HuH-7 (cell line): Measurements from ENCODE around the gene CETP.

ENCODE experiments used
- DNase-seq: peaks from one replicate; pipeline ENCODE4 v3.0.0; 2011; ENCODE audit warnings: low spot score

CETP gene

DNA sequence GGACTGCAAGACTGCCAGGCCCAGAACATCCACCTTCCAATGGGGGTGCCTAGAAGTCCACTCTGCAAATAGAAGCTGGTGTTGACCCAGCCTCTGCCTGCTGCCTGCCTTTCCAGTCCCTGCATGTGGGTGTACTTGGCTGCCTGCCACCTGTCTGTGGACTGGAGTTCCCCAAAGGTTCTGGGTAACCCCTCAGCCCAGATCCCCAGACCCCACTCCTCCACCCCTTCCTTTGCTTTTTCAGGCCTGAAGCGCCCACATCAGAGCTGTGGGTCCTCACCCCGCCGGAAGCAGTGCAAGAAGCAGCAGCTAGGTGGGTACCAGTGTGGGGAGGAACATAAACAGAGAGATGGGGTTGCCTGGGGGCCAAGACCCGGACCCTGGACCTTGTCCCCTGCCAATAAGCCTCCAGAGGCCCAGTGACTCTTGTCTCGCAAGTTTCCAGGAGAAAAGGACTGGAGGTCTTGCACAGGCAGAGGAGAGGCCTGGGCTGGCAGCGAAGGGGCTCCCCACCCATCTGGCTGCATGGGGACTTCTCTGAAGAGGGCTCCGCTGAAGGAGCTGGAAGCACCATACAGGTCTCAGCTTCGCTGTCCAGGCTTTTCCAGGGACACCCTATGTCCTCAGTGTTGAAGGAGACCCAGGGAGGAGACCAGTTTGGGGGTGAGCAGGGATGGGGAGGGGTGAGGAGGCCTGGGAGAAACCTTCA is 61.9 kb downstream of the CETP start:
- DNase-seq, result no peak

DNA sequence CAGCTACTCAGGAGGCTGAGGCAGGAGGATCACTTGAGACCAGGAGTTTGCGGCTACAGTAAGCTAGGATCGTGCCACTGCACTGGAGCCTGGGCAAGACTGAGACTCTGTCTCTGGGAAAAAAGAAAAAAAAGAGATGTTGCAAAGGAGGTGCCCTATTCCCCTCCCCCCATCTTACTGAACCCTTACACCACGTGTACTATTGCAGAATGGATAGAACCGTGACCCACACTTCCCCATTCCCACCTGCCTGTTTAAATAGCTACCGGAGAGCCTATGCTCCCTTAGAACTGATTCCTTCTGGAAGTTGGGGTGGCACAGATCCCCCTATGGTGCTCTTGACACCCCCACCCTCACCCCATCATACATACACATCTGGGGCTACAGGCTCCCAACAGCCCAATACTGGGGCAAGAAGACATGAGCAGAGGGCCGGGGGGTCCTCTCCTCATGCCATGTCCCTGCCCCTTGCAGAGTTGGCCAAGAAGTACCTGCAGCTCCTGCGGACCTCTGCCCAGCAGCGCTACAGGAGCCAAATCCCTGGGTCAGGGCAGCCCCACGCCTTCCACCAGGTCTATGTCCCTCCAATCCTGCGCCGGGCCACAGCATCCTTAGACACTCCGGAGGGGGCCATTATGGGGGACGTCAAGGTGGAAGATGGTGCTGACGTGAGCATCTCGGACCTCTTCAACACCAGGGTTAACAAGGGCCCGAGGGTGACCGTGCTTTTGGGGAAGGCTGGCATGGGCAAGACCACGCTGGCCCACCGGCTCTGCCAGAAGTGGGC is 63.3 kb downstream of the CETP start:
- DNase-seq, result no peak

DNA sequence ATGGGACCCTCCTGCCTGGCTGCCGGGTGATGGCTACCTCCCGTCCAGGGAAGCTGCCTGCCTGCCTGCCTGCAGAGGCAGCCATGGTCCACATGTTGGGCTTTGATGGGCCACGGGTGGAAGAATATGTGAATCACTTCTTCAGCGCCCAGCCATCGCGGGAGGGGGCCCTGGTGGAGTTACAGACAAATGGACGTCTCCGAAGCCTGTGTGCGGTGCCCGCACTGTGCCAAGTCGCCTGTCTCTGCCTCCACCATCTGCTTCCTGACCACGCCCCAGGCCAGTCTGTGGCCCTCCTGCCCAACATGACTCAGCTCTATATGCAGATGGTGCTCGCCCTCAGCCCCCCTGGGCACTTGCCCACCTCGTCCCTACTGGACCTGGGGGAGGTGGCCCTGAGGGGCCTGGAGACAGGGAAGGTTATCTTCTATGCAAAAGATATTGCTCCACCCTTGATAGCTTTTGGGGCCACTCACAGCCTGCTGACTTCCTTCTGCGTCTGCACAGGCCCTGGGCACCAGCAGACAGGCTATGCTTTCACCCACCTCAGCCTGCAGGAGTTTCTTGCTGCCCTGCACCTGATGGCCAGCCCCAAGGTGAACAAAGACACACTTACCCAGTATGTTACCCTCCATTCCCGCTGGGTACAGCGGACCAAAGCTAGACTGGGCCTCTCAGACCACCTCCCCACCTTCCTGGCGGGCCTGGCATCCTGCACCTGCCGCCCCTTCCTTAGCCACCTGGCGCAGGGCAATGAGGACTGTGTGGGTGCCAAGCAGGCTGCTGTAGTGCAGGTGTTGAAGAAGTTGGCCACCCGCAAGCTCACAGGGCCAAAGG is 64.4 kb downstream of the CETP start:
- no peak for DNase-seq

DNA sequence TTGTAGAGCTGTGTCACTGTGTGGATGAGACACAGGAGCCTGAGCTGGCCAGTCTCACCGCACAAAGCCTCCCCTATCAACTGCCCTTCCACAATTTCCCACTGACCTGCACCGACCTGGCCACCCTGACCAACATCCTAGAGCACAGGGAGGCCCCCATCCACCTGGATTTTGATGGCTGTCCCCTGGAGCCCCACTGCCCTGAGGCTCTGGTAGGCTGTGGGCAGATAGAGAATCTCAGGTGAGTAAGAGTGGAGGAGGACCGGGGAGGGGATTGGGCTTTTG is 65.0 kb downstream of the CETP start:
- no peak for DNase-seq

DNA sequence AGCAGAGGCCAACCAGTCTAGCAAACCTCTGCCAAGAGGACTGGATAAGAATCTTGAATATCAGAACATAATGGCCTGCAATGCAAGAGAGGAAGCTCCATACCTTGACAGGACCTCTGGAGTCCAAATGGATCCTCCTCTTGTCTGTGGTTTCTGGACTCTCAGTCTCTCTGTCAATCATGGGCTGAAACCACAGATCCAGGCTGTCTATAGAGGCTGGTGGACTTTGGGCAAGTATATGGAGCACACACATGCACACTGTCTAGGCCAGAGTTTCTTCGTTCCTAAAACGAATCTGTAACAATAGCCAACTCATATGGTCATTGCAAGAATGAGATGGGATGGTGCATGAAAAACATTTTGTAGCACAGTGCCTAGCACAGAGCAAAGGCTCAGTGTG is 65.3 kb downstream of the CETP start:
- DNase-seq, result no peak

DNA sequence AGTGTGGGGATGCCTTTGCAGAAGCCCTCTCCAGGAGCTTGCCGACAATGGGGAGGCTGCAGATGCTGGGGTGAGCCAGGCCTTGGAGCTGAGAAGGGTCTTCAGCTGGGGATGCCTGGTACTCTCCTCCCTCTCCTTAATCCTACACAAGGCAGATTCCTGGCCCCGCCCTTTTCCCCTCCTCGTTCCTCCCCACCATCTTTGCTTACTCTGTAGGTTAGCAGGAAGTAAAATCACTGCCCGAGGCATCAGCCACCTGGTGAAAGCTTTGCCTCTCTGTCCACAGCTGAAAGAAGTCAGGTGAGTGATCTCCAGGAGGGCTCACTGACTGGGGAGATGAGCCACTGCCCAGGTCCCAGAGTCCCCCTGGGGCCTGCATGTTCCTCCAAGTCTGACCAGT is 66.3 kb downstream of the CETP start:
- no peak for DNase-seq

DNA sequence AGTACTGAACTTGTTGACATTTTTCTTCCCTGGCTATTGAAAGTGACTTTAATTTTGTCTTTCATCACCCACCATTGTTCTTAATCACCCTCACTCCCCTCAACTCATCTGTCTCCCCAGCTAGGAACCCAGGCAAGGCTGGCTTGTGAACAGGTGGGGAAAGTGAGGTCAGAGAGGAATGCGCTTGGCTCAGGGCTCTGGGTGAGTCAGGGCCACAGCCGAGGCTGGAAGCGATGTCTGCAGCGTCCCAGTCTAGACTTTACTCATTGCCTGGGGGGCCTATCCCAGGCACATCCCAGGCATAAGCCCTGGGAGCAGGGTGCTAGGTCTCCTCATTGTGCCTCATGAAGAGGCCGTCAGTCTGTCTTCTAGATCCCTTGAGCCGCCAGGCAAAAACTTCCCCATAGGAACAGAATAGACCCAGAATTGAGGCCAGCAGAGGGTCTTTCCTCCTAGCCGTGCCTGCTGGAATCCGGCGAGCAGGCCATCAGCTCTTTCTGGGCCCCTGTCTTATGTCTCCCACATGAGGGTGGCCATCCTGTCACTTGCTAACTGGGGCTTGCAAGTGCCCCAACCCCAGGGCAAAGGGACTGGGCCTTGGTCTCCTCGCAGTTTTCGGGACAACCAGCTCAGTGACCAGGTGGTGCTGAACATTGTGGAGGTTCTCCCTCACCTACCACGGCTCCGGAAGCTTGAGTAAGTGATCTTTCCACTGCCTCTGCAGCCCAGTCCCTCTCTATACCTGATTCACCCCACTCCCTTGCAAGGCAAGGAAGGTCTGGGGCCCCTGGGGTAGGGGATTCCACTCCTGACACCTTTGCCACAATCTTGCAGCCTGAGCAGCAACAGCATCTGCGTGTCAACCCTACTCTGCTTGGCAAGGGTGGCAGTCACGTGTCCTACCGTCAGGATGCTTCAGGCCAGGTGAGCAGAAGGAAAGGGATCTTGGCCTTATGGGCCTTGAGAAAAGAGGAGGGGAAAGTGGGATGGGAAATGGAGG is 67.7 kb downstream of the CETP start:
- no peak for DNase-seq

DNA sequence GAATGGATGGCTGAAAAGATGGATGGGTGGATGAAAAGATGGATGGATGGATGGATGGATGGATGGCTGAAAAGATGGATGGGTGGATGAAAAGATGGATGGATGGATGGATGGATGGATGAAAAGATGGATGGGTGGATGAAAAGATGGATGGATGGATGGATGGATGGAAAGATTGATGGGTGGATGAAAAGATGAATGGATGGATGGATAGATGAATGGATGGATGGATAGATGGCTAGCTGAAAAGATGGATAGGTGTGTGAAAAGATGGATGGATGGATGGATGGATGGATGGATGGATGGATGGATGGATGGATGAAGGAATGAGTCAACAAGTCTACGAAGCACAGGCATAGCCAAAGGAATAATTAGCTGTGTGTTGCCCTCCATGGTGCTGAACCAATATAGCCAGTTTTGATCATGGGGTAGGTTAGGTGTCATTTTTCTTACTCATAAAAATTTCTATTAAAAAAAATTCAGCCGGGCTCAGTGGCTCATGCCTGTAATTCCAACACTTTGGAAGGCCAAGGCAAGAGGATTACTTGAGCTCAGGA is 68.7 kb downstream of the CETP start:
- DNase-seq, result no peak

DNA sequence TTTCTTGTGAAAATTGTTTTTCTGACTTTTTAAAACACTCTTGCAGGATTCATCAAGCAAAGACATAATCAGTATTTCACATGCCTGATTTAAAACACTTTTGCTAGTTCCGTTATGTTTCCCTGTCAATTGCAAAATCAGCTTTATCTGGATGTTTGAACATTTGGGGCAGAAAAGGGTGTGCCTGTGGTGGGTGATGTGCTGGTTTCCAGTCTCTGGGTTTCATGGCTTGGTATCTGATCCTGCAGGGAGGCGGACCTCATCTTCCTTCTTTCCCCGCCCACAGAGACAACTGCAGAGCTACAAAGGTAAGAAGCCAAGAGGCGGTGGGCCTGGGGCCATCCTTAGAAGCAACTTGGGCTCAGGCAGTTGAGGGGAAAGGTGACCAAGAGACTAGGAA is 69.4 kb downstream of the CETP start:
- no peak for DNase-seq

DNA sequence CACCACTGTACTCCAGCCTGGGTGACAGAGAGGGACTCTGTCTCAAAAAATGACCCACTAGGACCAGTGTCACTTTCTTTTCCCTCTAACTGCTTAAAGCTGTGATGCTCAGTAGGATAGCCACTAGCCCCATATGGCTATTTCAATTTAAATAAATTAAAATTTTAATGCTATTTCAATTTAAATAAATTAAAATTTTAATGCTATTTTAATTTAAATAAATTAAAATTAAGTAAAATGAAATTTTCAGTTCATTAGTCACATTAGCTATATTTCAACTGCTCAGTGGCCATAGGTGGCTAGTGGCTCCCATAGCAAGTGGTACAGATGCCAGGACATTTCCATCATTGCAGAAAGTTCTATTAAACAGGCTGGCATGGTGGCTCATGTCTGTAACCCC is 70.6 kb downstream of the CETP start:
- DNase-seq, result no peak

DNA sequence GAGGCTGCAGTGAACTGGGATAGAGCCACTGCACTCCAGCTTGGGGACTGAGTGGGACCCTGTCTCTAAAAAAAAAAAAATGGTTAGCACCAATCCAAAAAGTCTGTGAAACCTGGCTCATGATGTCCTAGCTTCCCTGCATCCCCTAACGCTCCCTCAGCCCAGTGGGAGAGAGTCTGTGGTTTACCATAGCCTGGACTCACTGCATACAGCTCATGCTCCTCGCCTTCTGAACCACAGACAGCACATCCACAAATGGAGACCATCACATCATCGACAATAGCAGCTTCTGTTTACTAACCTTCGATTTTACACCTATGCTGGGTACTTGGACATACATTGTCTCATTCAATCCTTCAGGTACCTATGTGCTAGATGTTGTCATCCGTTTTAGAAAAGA is 71.2 kb downstream of the CETP start:
- DNase-seq, result no peak
